SK-N-SH treated with all-trans-retinoic acid at 6 μM for 48 hours (cell line): ENCODE data around the gene EZR.
"Not testable (repeated sequence)": the region's sequence is repeated elsewhere in the genome, so short reads cannot be mapped to it uniquely, and the experiment has no call there.

Experiments
- ATAC-seq: fragments of 200-7000 bp; cut with Tn5 transposase; 3 replicates; pipeline ENCODE4 v1.9.1; 2020; ENCODE audit warnings: mild to moderate bottlenecking, moderate library complexity
- ARNTL ChIP-seq: fragments of 450-650 bp; formaldehyde crosslinking; IDR thresholded peaks from 2 replicates; pipeline ENCODE4 v1.5.0; 2020; ENCODE audit warnings: low read depth, mild to moderate bottlenecking, moderate library complexity, borderline replicate concordance
- BACH2 ChIP-seq: fragments of 250-450 bp; sonication (Bioruptor Pico); IDR thresholded peaks from 2 replicates; pipeline ENCODE4 v1.9.0; 2021; ENCODE audit warnings: mild to moderate bottlenecking, borderline replicate concordance
- CSDC2 ChIP-seq: fragments of 250-450 bp; sonication (Bioruptor Pico); IDR thresholded peaks from 2 replicates; pipeline ENCODE4 v1.5.0; 2020; ENCODE audit warnings: mild to moderate bottlenecking, moderate library complexity
- CSRNP3 ChIP-seq: fragments of 250-450 bp; sonication (Bioruptor Pico); IDR thresholded peaks from 2 replicates; pipeline ENCODE4 v1.5.1; 2021; ENCODE audit warnings: mild to moderate bottlenecking, moderate library complexity
- ESRRG ChIP-seq: fragments of 250-450 bp; sonication (Bioruptor Pico); IDR thresholded peaks from 2 replicates; pipeline ENCODE4 v1.6.1; 2021; ENCODE audit warnings: mild to moderate bottlenecking
- GLIS3 ChIP-seq: fragments of 250-450 bp; sonication (Bioruptor Pico); IDR thresholded peaks from 2 replicates; pipeline ENCODE4 v1.5.0; 2020; ENCODE audit warnings: mild to moderate bottlenecking, moderate library complexity
- ISL1 ChIP-seq: fragments of 250-450 bp; sonication (Bioruptor Pico); IDR thresholded peaks from 2 replicates; pipeline ENCODE4 v2.1.2; 2022; ENCODE audit warnings: mild to moderate bottlenecking, moderate library complexity
- OSR1 ChIP-seq: fragments of 250-450 bp; sonication (Bioruptor Pico); IDR thresholded peaks from 2 replicates; pipeline ENCODE4 v1.8.0; 2022; ENCODE audit warnings: moderate library complexity, mild to moderate bottlenecking, inconsistent platforms
- RARB ChIP-seq: fragments of 250-450 bp; sonication (Bioruptor Pico); IDR thresholded peaks from 2 replicates; pipeline ENCODE4 v1.8.0; 2021; ENCODE audit warnings: mild to moderate bottlenecking, moderate library complexity
- SNAI2 ChIP-seq: fragments of 250-450 bp; sonication (Bioruptor Pico); IDR thresholded peaks from 2 replicates; pipeline ENCODE4 v1.5.0; 2020; ENCODE audit warnings: mild to moderate bottlenecking, moderate library complexity
- TCF4 ChIP-seq: fragments of 250-450 bp; sonication (Bioruptor Pico); IDR thresholded peaks from 2 replicates; pipeline ENCODE4 v1.8.0; 2021; ENCODE audit warnings: mild to moderate bottlenecking, moderate library complexity, borderline replicate concordance
- TOX ChIP-seq: fragments of 250-450 bp; sonication (Bioruptor Pico); IDR thresholded peaks from 2 replicates; pipeline ENCODE4 v1.8.0; 2021; ENCODE audit warnings: mild to moderate bottlenecking, moderate library complexity, borderline replicate concordance
- TSHZ2 ChIP-seq: fragments of 250-450 bp; sonication (Bioruptor Pico); IDR thresholded peaks from 2 replicates; pipeline ENCODE4 v1.5.0; 2020; ENCODE audit warnings: mild to moderate bottlenecking, moderate library complexity
- ZC3H10 ChIP-seq: fragments of 250-450 bp; sonication (Bioruptor Pico); IDR thresholded peaks from 2 replicates; pipeline ENCODE4 v1.5.1; 2021; ENCODE audit warnings: mild to moderate bottlenecking, moderate library complexity
- ZFP3 ChIP-seq: fragments of 250-450 bp; sonication (Bioruptor Pico); IDR thresholded peaks from 2 replicates; pipeline ENCODE4 v1.5.0; 2020; ENCODE audit warnings: mild to moderate bottlenecking, moderate library complexity
- ZFP30 ChIP-seq: fragments of 450-650 bp; formaldehyde crosslinking; IDR thresholded peaks from 2 replicates; pipeline ENCODE4 v1.5.0; 2022; ENCODE audit warnings: mild to moderate bottlenecking, moderate library complexity
- ZNF565 ChIP-seq: fragments of 450-650 bp; formaldehyde crosslinking; conservative IDR thresholded peaks from 2 replicates; pipeline ENCODE4 v1.5.0; 2020; ENCODE audit warnings: low read depth, mild to moderate bottlenecking, moderate library complexity
- ZNF70 ChIP-seq: fragments of 450-650 bp; formaldehyde crosslinking; IDR thresholded peaks from 2 replicates; pipeline ENCODE4 v1.5.0; 2020; ENCODE audit warnings: mild to moderate bottlenecking, moderate library complexity
- ZNF8 ChIP-seq: fragments of 450-650 bp; formaldehyde crosslinking; IDR thresholded peaks from 2 replicates; pipeline ENCODE4 v1.5.0; 2020; ENCODE audit warnings: mild to moderate bottlenecking, moderate library complexity
- TF ChIP-seq, protein P1 (sequence below): fragments of 250-450 bp; sonication (Bioruptor Pico); IDR thresholded peaks from 2 replicates; pipeline ENCODE4 v1.5.1; 2020; ENCODE audit warnings: low read depth, mild to moderate bottlenecking, moderate library complexity

Gene EZR

GRCh38 chr6:158839796-158840195 is 20.6 kb upstream of the EZR start:
- TF ChIP-seq ISL1 (CRISPR knock-in tag) (peak; percentile 51), TCF4 (CRISPR knock-in tag) (no peak), GLIS3 (CRISPR knock-in tag) (no peak)
- ATAC-seq, result peak; percentile 63

- not testable (repeated sequence) for ATAC-seq
Observed at GRCh38 chr6:158838790-158839189, 19.6 kb upstream of the EZR start.

DNA sequence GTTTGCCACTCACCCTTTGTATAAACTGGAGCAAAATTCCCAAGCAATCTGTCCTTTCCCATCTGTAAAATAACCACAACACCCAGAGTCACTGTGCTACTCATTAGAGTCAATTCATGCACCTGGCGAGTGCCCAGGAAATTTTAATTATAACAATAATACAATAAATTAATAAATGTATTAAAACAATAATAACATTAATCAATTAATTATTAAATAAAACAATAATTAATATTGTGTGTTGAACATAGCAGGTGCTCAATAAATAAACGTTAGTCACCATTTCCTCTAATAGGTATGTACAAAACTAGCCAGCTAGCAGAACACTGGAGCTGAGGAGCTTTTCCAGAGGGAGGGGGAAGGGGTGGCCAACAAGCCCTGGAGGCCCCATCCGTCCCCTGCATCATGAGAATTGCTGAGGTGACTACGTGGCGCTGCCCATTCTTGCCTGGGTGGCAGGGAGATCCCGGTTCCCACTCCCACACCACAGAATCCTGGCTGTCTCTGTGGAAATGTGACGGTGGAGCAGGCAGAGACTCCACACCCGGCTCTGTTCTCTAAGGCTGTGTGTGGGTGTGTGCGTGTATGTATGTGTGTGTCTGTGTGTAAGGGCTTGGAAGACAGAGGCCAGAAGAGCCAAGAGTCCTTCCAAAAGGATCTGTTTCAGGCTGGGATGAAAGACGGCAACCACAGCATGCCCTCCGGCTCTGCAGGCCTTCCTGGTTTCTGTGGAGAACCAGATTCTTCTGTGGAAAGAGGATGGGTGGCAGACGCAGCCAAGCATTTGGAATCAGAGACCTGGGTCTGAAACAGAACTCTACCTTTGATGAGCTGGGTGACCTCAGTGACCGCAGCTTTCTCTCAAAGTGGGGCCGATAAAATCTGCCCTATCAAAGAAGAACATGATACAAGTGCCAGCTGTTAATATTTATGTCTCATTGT is 18.8 kb upstream of the EZR start:
- ATAC-seq, result peak; percentile 70

GRCh38 chr6:158836625-158837311 is 17.6 kb upstream of the EZR start:
- TF ChIP-seq SNAI2 (CRISPR knock-in tag) (no peak), OSR1 (no peak), ZNF70 (no peak), ESRRG (CRISPR knock-in tag) (no peak), BACH2 (CRISPR knock-in tag) (no peak), ZFP3 (CRISPR knock-in tag) (no peak), TSHZ2 (CRISPR knock-in tag) (no peak), TCF4 (CRISPR knock-in tag) (no peak), RARB (CRISPR knock-in tag) (no peak), ZFP30 (CRISPR knock-in tag) (no peak)
- ATAC-seq, result no peak

More for the DNA sequence above, 18.8 kb upstream of the EZR start:
- TF ChIP-seq ISL1 (CRISPR knock-in tag) (0 out of 2 replicates have a peak, but pooled peaks have one; percentile 14), ARNTL (CRISPR knock-in tag) (no peak)

DNA sequence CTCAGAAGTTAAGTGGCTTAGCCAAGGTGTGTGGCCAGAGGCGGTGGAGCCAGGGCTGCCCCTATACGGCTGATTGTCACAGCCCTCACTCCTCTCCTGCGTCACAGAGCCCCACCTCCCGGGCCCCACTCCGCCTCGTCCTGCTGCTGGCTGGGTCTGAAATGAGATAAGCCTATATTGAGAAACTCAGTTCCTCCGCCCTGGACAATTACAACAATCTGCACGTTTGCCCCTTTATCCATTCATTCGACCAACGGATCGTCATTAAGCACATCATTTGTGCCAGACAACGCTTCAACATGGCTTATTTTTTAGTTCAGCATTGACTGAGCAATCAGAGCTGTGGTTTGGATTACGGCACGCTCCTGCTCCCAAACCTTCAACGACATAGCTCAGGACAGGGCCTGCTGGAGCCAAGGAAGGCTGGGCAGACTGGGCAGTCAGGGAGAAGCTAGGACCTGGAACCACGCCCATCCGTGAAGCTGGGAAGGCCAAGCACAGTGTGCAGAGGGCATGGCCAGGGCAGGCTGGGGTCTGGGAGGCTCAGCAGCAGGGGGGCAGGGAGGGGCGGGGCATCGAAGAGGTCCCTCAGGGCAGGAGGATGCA is 16.6 kb upstream of the EZR start:
- ATAC-seq, result no peak

DNA sequence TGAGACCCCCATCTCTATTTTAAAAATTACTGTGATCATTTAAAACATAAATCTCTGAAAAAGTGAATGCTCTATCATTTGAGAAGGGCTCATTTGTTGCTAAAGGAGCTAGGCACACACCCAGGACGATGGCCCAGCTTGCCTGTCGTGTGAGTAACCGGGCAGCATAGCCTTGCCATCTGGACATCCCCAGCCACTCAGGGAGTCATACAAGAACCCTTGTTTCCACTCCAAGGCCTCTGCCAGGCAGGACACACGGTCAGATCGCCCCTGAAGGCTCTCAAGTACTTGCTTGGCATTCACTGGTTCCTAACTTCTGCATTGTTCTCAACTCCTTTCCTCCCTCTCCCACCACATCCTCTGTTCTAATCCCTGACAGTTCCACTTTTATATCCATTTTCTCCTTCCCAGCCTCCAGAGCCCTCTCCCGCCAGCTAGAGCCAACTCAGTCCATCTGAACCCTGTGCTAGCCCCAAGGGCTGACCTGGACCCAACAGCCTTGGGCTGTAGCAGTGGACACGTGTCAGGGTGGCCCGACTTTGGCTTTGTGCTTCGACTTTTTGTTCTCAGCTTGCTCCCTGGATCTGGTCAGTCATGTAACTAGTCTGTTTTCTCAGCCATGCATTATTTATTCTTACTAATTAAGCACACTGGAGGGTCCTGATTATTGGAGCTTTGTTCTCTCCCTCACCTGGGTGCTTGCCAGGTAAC is 15.7 kb upstream of the EZR start:
- TF ChIP-seq ZNF8 (CRISPR knock-in tag) (no peak), BACH2 (CRISPR knock-in tag) (no peak), ISL1 (CRISPR knock-in tag) (no peak), ZFP30 (CRISPR knock-in tag) (no peak), TOX (no peak), ZNF70 (no peak), TSHZ2 (CRISPR knock-in tag) (no peak), ZNF565 (CRISPR knock-in tag) (no peak), ARNTL (CRISPR knock-in tag) (no peak), ESRRG (CRISPR knock-in tag) (no peak), RARB (CRISPR knock-in tag) (no peak), CSDC2 (no peak), CSRNP3 (CRISPR knock-in tag) (no peak), OSR1 (no peak), SNAI2 (CRISPR knock-in tag) (no peak), GLIS3 (CRISPR knock-in tag) (no peak)
- TF ChIP-seq, protein P1, sequence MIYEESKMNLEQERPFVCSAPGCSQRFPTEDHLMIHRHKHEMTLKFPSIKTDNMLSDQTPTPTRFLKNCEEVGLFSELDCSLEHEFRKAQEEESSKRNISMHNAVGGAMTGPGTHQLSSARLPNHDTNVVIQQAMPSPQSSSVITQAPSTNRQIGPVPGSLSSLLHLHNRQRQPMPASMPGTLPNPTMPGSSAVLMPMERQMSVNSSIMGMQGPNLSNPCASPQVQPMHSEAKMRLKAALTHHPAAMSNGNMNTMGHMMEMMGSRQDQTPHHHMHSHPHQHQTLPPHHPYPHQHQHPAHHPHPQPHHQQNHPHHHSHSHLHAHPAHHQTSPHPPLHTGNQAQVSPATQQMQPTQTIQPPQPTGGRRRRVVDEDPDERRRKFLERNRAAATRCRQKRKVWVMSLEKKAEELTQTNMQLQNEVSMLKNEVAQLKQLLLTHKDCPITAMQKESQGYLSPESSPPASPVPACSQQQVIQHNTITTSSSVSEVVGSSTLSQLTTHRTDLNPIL (CRISPR knock-in tag), result no peak
- no peak for ATAC-seq

More for the DNA sequence above, 16.6 kb upstream of the EZR start:
- TF ChIP-seq GLIS3 (CRISPR knock-in tag) (no peak), ISL1 (CRISPR knock-in tag) (no peak), ZC3H10 (no peak)

GRCh38 chr6:158832807-158833206 is 13.6 kb upstream of the EZR start:
- ATAC-seq, result not testable (repeated sequence)
